Measurements from ENCODE around the gene KCNMB2.

GRCh38 chr3:178685591-178685906 is 149.3 kb downstream of the KCNMB2 start:
- TF ChIP-seq POLR2A (IDR thresholded peaks at IDR 0.05): no peak
- no peak for TF ChIP-seq POLR2AphosphoS5 (IDR thresholded peaks at IDR 0.05)
- no peak for TF ChIP-seq CTCF (IDR thresholded peaks at IDR 0.05)
